H1 (cell line): Measurements from ENCODE around the gene FGF1. TPM values are rescaled to one million over a fixed set of nuclear protein-coding genes. Genes with fewer than 3 reads are reported as not detected.

Source experiments
- CTCF ChIA-PET: fragments of 300-600 bp; sonication (Branson Sonifier 250); formaldehyde crosslinking; loops from one replicate; lab custom pipeline; 2021; ENCODE audit not compliant: partially characterized antibody; lab: Charles Lee
- POLR2A ChIA-PET: fragments of 300-600 bp; sonication (Branson Sonifier 250); formaldehyde crosslinking; loops from one replicate; lab custom pipeline; 2021; ENCODE audit warnings: inconsistent platforms; ENCODE audit not compliant: partially characterized antibody; lab: Charles Lee
- DNase-seq, 2 experiments: peaks; one replicate each; pipeline versions ENCODE4 v3.0.0 to v3.0.0-alpha.2; 2010 to 2022; ENCODE audit warnings: low spot score in 2 of 2, low read depth in 1 of 2, mixed read lengths in 1 of 2
- FAIRE-seq: peaks from 2 replicates; lab custom pipeline; 2011; peaks lifted over from hg19 to GRCh38; lab: Jason Lieb, UNC
- H2AFZ ChIP-seq: 2 replicates; pipeline ENCODE4 v1.8.1; 2012; ENCODE audit warnings: low read length, inconsistent platforms
- H2AK5ac ChIP-seq: 2 replicates; pipeline ENCODE4 v1.6.1; 2013; ENCODE audit warnings: low read depth, low read length
- H2BK120ac ChIP-seq: replicated peaks from 2 replicates; pipeline ENCODE3; 2013; ENCODE audit warnings: low read depth, low read length, inconsistent platforms
- H2BK12ac ChIP-seq: 2 replicates; pipeline ENCODE4 v1.6.1; 2013; ENCODE audit warnings: low read depth, low read length
- H2BK15ac ChIP-seq: 2 replicates; pipeline ENCODE4 v1.6.1; 2013; ENCODE audit warnings: low read length
- H2BK20ac ChIP-seq: 2 replicates; pipeline ENCODE4 v1.6.1; 2013; ENCODE audit warnings: low read length
- H2BK5ac ChIP-seq: 2 replicates; pipeline ENCODE4 v1.6.1; 2013; ENCODE audit warnings: low read depth, low read length
- H3K14ac ChIP-seq: 2 replicates; pipeline ENCODE4 v1.6.1; 2013; ENCODE audit warnings: inconsistent platforms; ENCODE audit not compliant: insufficient read length
- H3K18ac ChIP-seq: 2 replicates; pipeline ENCODE4 v1.6.1; 2013; ENCODE audit warnings: low read length; ENCODE audit errors: extremely low read depth
- H3K23ac ChIP-seq: 2 replicates; pipeline ENCODE4 v1.6.1; 2013; ENCODE audit warnings: inconsistent platforms; ENCODE audit not compliant: insufficient read length
- H3K23me2 ChIP-seq: 2 replicates; pipeline ENCODE4 v1.6.1; 2013; ENCODE audit warnings: low read depth, low read length
- H3K27ac ChIP-seq: 2 replicates; pipeline ENCODE4 v1.6.1; 2011; ENCODE audit warnings: low read depth, low read length, inconsistent platforms
- H3K27me3 ChIP-seq, 4 experiments: replicated peaks in 1 of 4; 1 replicate in 1 of 4; 2 replicates in 3 of 4; pipeline versions ENCODE4 v1.6.1 to v1.8.1; 2011 to 2013; ENCODE audit warnings: low read length in 3 of 4, mild to moderate bottlenecking in 3 of 4, inconsistent platforms in 2 of 4, mixed read lengths in 2 of 4, moderate library complexity in 1 of 4; ENCODE audit not compliant: control insufficient read depth in 3 of 4, insufficient read depth in 3 of 4; ENCODE audit errors: extremely low read depth in 1 of 4
- H3K36me3 ChIP-seq, 4 experiments: 2 replicates each; pipeline versions ENCODE4 v1.6.1 to v1.8.1; 2011 to 2013; ENCODE audit warnings: mild to moderate bottlenecking in 4 of 4, low read length in 3 of 4, moderate library complexity in 2 of 4, control low read depth in 1 of 4, inconsistent platforms in 1 of 4; ENCODE audit not compliant: insufficient read depth in 4 of 4, control insufficient read depth in 2 of 4
- H3K4ac ChIP-seq: replicated peaks from 2 replicates; pipeline ENCODE3; 2013; ENCODE audit warnings: low read length, low read depth, mixed read lengths, inconsistent platforms; ENCODE audit not compliant: insufficient read length
- H3K4me1 ChIP-seq, 4 experiments: replicated peaks in 1 of 4; 1 replicate in 1 of 4; 2 replicates in 3 of 4; pipeline versions ENCODE4 v1.6.1 to v1.8.1; 2011 to 2013; ENCODE audit warnings: low read length in 3 of 4, inconsistent platforms in 2 of 4, mixed read lengths in 1 of 4; ENCODE audit not compliant: insufficient read depth in 4 of 4, control insufficient read depth in 3 of 4
- H3K4me2 ChIP-seq, 2 experiments: 2 replicates each; pipeline versions ENCODE4 v1.6.1 to v1.8.1; 2011 to 2013; ENCODE audit warnings: low read depth in 2 of 2, low read length in 2 of 2, control low read depth in 1 of 2, inconsistent platforms in 1 of 2, mild to moderate bottlenecking in 1 of 2; ENCODE audit not compliant: insufficient read depth in 1 of 2
- H3K4me3 ChIP-seq, 4 experiments: fragments of 200-600, 300-600 bp in 1 of 4; sonication (generic), shearing (Covaris generic), sonication (Bioruptor Twin) in 1 of 4; 2 replicates each; pipeline versions ENCODE4 v1.5.1 to v1.8.1; 2011 to 2016; ENCODE audit warnings: low read length in 4 of 4, low read depth in 3 of 4, control low read depth in 2 of 4, inconsistent platforms in 2 of 4, mild to moderate bottlenecking in 2 of 4, mixed read lengths in 1 of 4, moderate library complexity in 1 of 4; ENCODE audit not compliant: insufficient read depth in 2 of 4; ENCODE audit errors: extremely low read depth in 1 of 4
- H3K56ac ChIP-seq: replicated peaks from 2 replicates; pipeline ENCODE3; 2013; ENCODE audit warnings: low read depth, mild to moderate bottlenecking, mixed read lengths, low read length, inconsistent platforms; ENCODE audit not compliant: insufficient read length
- H3K79me1 ChIP-seq: 2 replicates; pipeline ENCODE4 v1.6.1; 2013; ENCODE audit warnings: low read depth, low read length, control low read depth
- H3K79me2 ChIP-seq, 2 experiments: 2 replicates each; pipeline versions ENCODE4 v1.6.1 to v1.8.1; 2012 to 2013; ENCODE audit warnings: low read length in 2 of 2, mild to moderate bottlenecking in 2 of 2, inconsistent platforms in 1 of 2; ENCODE audit not compliant: insufficient read depth in 2 of 2, control insufficient read depth in 1 of 2
- H3K9ac ChIP-seq, 4 experiments: replicated peaks in 1 of 4; 1 replicate in 1 of 4; 2 replicates in 3 of 4; pipeline versions ENCODE4 v1.6.1 to v1.8.1; 2011 to 2013; ENCODE audit warnings: low read depth in 3 of 4, low read length in 3 of 4, control low read depth in 2 of 4, mild to moderate bottlenecking in 2 of 4, moderate library complexity in 2 of 4, inconsistent platforms in 1 of 4; ENCODE audit errors: extremely low read depth in 1 of 4
- H3K9me3 ChIP-seq, 2 experiments: 2 replicates each; pipeline versions ENCODE4 v1.6.1 to v1.8.1; 2012 to 2013; ENCODE audit warnings: mild to moderate bottlenecking in 2 of 2, moderate library complexity in 2 of 2, control low read depth in 1 of 2, inconsistent platforms in 1 of 2, low read depth in 1 of 2, low read length in 1 of 2, mixed read lengths in 1 of 2; ENCODE audit not compliant: insufficient read depth in 2 of 2
- H4K20me1 ChIP-seq, 2 experiments: replicated peaks in 1 of 2; 2 replicates each; pipeline versions ENCODE3 to v1.8.1; 2011 to 2013; ENCODE audit warnings: inconsistent platforms in 2 of 2, low read length in 2 of 2, mild to moderate bottlenecking in 1 of 2; ENCODE audit not compliant: insufficient read depth in 2 of 2, control insufficient read depth in 1 of 2
- H4K5ac ChIP-seq: 2 replicates; pipeline ENCODE4 v1.6.1; 2013; ENCODE audit warnings: low read length, low read depth, mixed read lengths, inconsistent platforms; ENCODE audit not compliant: insufficient read length
- H4K8ac ChIP-seq: 2 replicates; pipeline ENCODE4 v1.8.0; 2013; ENCODE audit warnings: mild to moderate bottlenecking, moderate library complexity, low read length, inconsistent platforms; ENCODE audit not compliant: insufficient read depth; ENCODE audit errors: extremely low read depth
- H4K91ac ChIP-seq: replicated peaks from 2 replicates; pipeline ENCODE3; 2013; ENCODE audit warnings: low read length, mixed read lengths, inconsistent platforms; ENCODE audit not compliant: insufficient read length
- CTBP2 ChIP-seq: IDR thresholded peaks from 2 replicates; pipeline ENCODE4 v1.7.0; 2011; ENCODE audit warnings: borderline replicate concordance, mild to moderate bottlenecking, moderate library complexity, mixed read lengths, low read length; ENCODE audit not compliant: insufficient read depth, insufficient read length
- FOSL1 ChIP-seq: IDR thresholded peaks from 2 replicates; pipeline ENCODE4 v1.6.1; 2011; ENCODE audit warnings: mild to moderate bottlenecking, low read depth, low read length, moderate library complexity; ENCODE audit not compliant: insufficient read depth
- GTF2F1 ChIP-seq: IDR thresholded peaks from 2 replicates; pipeline ENCODE4 v1.6.1; 2012; ENCODE audit warnings: low read depth, low read length, improper control_type of control experiment, borderline replicate concordance
- KDM5A ChIP-seq: fragments of 200-600 bp; IDR thresholded peaks from 2 replicates; pipeline ENCODE4 v1.7.1; 2012; ENCODE audit warnings: mild to moderate bottlenecking, low read length, inconsistent platforms, mixed read lengths
- RAD21 ChIP-seq, 2 experiments: IDR thresholded peaks in 1 of 2; conservative IDR thresholded peaks in 1 of 2; 2 replicates each; pipeline ENCODE4 v1.6.1; 2011; ENCODE audit warnings: low read depth in 2 of 2, low read length in 2 of 2, improper control_type of control experiment in 1 of 2, inconsistent platforms in 1 of 2, mild to moderate bottlenecking in 1 of 2, moderate library complexity in 1 of 2
- RFX5 ChIP-seq: IDR thresholded peaks from 2 replicates; pipeline ENCODE4 v1.6.1; 2011; ENCODE audit warnings: low read depth, low read length, improper control_type of control experiment, borderline replicate concordance
- RXRA ChIP-seq: IDR thresholded peaks from 2 replicates; pipeline ENCODE4 v1.6.1; 2011; ENCODE audit warnings: low read depth, mild to moderate bottlenecking, low read length, moderate library complexity; ENCODE audit not compliant: insufficient read depth
- WGBS, 2 experiments: shearing (Covaris generic) in 1 of 2; methylation state at CpG; one replicate each; pipeline versions ENCODE4 v1.1.6 to v1.1.7; 2013 to 2015; ENCODE audit warnings: low lambda C conversion rate in 2 of 2, mixed read lengths in 2 of 2, inconsistent platforms in 1 of 2, low coverage in 1 of 2, missing lambda C conversion rate in 1 of 2; ENCODE audit not compliant: insufficient replicate concordance in 2 of 2, insufficient coverage in 1 of 2, insufficient read length in 1 of 2; ENCODE audit errors: extremely low coverage in 1 of 2, missing lambda C conversion rate in 1 of 2; 5-methylcytosine and 5-hydroxymethylcytosine counted together
- polyA plus RNA-seq, 7 experiments: library from polyadenylated mRNA; depleted of rRNA in 3 of 7; stranded (reverse) in 5 of 7; unstranded in 2 of 7; fragments of >200 nt in 5 of 7; fragments of 200-250 nt in 2 of 7; gene quantifications; 1 replicate in 5 of 7; 2 replicates in 1 of 7; 4 replicates in 1 of 7; pipeline versions ENCODE4 v1.2.1 to v1.2.3, GENCODE V29; 2011 to 2013; ENCODE audit warnings: missing spikeins in 2 of 7, mixed read lengths in 2 of 7
- total RNA-seq: library from RNA; stranded (reverse); fragmentation: NEBNext Ultra II Directional; extraction: Animal tissue kit (Norgen Biotek cat#: 25700); gene quantifications from 2 replicates; pipeline ENCODE4 v1.2.1, GENCODE V29; 2021
- TF ChIP-seq, protein P1 (sequence below): IDR thresholded peaks from 2 replicates; pipeline ENCODE4 v1.6.1; 2012; ENCODE audit warnings: inconsistent platforms
- TF ChIP-seq, protein P2 (sequence below): IDR thresholded peaks from 2 replicates; pipeline ENCODE4 v1.6.1; 2011; ENCODE audit warnings: low read depth, mild to moderate bottlenecking, low read length; ENCODE audit not compliant: insufficient read depth

Gene FGF1
- total and polyA plus RNA-seq, 2 of the 8 experiments (the other 6 are each of a cell fraction or from before 2014, with no cell fraction given): 0.30 to 0.50 TPM

DNA sequence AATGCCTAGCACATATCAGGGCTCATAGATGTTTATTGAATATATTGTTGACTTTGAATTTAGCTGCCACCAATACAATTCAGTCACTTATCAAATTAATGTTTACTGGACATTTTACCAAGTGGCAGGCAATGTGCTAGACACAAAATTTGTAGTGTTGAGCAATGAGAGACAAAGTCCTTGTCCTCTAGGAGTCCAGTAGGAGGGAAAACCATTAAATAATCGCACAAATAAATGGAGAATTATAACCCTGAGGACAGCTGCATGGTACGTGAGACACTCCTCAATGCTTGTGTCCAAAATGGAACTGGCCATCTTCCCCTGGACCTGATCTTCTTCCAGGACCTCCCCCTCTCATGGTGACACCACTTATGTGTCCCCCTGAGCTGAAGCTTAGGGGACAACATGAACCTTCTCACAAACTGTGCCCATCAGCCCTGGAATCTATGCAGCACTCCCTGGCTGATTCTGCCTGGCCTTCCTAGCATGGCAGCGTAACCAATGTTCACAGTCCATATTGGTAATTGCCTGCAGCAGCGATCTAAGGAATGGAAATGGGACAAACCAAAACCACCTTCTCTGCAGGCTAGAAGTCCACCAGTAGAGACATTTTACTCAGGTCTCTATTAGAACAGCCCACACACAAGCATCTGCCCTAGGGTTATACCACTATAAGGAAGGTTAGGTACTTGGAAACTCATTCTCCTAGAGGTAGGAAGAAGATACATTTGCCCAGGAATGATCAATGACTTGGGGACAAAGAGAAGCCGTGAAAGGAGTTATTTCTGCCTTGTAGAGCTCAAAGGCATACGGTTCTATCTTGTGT lies 75.5 kb downstream of the FGF1 start:
- Histone ChIP-seq H3K27me3 (no peaks in the 10 kb centered on the region), H2BK15ac (peak overlapping the region; percentile 36; the same call in 1 of the 2 replicates), H3K27ac (no peak overlapping the region), H2BK20ac (0 out of 2 replicates have a peak overlapping the region, but pooled peaks have one; percentile 64), H3K4me3 (no peak overlapping the region), H2AK5ac (peak overlapping the region; percentile 43; the same call in 1 of the 2 replicates), H3K18ac (no peak overlapping the region), H2AFZ (0 out of 2 replicates have a peak overlapping the region, but pooled peaks have one; percentile 73), H3K23me2 (no peaks in the 10 kb centered on the region; the same call in 1 of the 2 replicates), H4K8ac (no peak overlapping the region), H3K9ac (no peak overlapping the region), H2BK12ac (peak overlapping the region; percentile 22; the same call in 1 of the 2 replicates), H2BK5ac (peak overlapping the region; percentile 18; the same call in 1 of the 2 replicates), H3K4me2 (no peak overlapping the region), H2BK120ac (no peak overlapping the region), H3K23ac (no peak overlapping the region), H3K9me3 (no peaks in the 10 kb centered on the region), H3K4me1 (no peaks in the 10 kb centered on the region), H3K79me2 (no peaks in the 10 kb centered on the region), H3K36me3 (no peaks in the 10 kb centered on the region), H3K79me1 (no peaks in the 10 kb centered on the region), H4K20me1 (no peaks in the 10 kb centered on the region)
- FAIRE-seq (no peak), DNase-seq (no peak)
- CTCF ChIA-PET: interaction anchor here (0.6 to 4.9 kb wide), 34 partner anchors 8 to 619 kb away, joined by 3 to 68 read pairs (median 6); partner anchors contain the start of gene FGF1
- POLR2A ChIA-PET: interaction anchor here (1.2 kb wide), 1 partner anchor 12 kb away, joined by 3 read pairs; no protein-coding TSS in a partner anchor
- 94% methylated on average over 6 of the region's 6 CpGs; no CpG with 5 or more reads in 1 of the 2 experiments for WGBS, 2 experiments
- TF ChIP-seq CTBP2 (no peak), FOSL1 (no peak), RXRA (no peak), RFX5 (no peak), RAD21 (IDR thresholded peaks at IDR 0.05 in 1 of 2, conservative IDR thresholded peaks at IDR 0.05 in 1 of 2; ENCODE audit: low read depth in 2 of 2, low read length in 2 of 2) (no peak), GTF2F1 (no peak), KDM5A (no peak)
- TF ChIP-seq, protein P1, sequence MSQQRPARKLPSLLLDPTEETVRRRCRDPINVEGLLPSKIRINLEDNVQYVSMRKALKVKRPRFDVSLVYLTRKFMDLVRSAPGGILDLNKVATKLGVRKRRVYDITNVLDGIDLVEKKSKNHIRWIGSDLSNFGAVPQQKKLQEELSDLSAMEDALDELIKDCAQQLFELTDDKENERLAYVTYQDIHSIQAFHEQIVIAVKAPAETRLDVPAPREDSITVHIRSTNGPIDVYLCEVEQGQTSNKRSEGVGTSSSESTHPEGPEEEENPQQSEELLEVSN: no peak
- TF ChIP-seq, protein P2, sequence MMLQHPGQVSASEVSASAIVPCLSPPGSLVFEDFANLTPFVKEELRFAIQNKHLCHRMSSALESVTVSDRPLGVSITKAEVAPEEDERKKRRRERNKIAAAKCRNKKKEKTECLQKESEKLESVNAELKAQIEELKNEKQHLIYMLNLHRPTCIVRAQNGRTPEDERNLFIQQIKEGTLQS: no peak
- TF ChIP-seq, all 59 proteins: peak for 0
- Histone ChIP-seq H4K91ac (no peak overlapping the region), H4K5ac (no peak overlapping the region), H3K56ac (no peak overlapping the region), H3K4ac (no peak overlapping the region), H3K14ac (no peak overlapping the region)
